Cerebellar cortex (tissue), 1 donor: ENCODE results near the gene FBXO3.
A peak's percentile ranks its signal among the peaks of the same experiment; 100 is the strongest.

ENCODE experiments used
- DNase-seq: peaks from one replicate; pipeline ENCODE4 v3.0.0-alpha.2; 2015; ENCODE audit warnings: low spot score

The FBXO3 gene

GRCh38 chr11:33701302-33702230, 72.8 kb downstream of the FBXO3 start:
- DNase-seq: no peak

GRCh38 chr11:33700502-33701271, 73.6 kb downstream of the FBXO3 start, which contains the start of gene C11orf91:
Gene C11orf91 (minus strand): TSS chr11:33700826. CDS start chr11:33700740, 86 bp downstream.
- peak; percentile 80 for DNase-seq

- no peak for DNase-seq
Measured at GRCh38 chr11:33700063-33700501, 74.2 kb downstream of the FBXO3 start.

GRCh38 chr11:33699515-33700062, 74.7 kb downstream of the FBXO3 start:
- no peak for DNase-seq

- no peak for DNase-seq
Measured at GRCh38 chr11:33698921-33699320, 75.4 kb downstream of the FBXO3 start.

GRCh38 chr11:33697997-33698396, 76.3 kb downstream of the FBXO3 start:
- DNase-seq: no peak

GRCh38 chr11:33696931-33697638, 77.2 kb downstream of the FBXO3 start:
- no peak for DNase-seq

GRCh38 chr11:33696411-33696810, 77.9 kb downstream of the FBXO3 start:
- DNase-seq: no peak

- DNase-seq: no peak
Measured at GRCh38 chr11:33695051-33695566, 79.2 kb downstream of the FBXO3 start.

- no peak for DNase-seq
Measured at GRCh38 chr11:33694346-33695050, 79.8 kb downstream of the FBXO3 start.

GRCh38 chr11:33692541-33692940, 81.8 kb downstream of the FBXO3 start:
- DNase-seq: no peak

GRCh38 chr11:33692013-33692504, 82.3 kb downstream of the FBXO3 start:
- peak; percentile 43 for DNase-seq

GRCh38 chr11:33691066-33691864, 83.1 kb downstream of the FBXO3 start:
- no peak for DNase-seq
